MCF 10A (cell line): ENCODE results near the gene GRWD1. TPM values are rescaled to one million over a fixed set of nuclear protein-coding genes. Genes with fewer than 3 reads are reported as not detected.
A peak's percentile ranks its signal among the peaks of the same experiment; 100 is the strongest.

Experiments used
- BruUV-seq: library from RNA; stranded (reverse); fragments of 400-500 nt; replicated peaks from 2 replicates; lab custom pipeline; 2021; lab: Mats Ljungman, UMichigan
- CTCF ChIA-PET: fragments of 300-600 bp; sonication (Branson Sonifier 250); formaldehyde crosslinking; extraction: SDS; loops from one replicate; lab custom pipeline; 2021; ENCODE audit warnings: antibody characterized with exemption, inconsistent platforms; lab: Yijun Ruan, JAX
- POLR2A ChIA-PET: fragments of 300-600, 350-650 bp; sonication (Branson Sonifier 250); formaldehyde crosslinking; extraction: SDS; loops from one replicate; lab custom pipeline; 2020; ENCODE audit warnings: antibody characterized with exemption, inconsistent platforms; lab: Yijun Ruan, JAX
- DNase-seq: peaks from one replicate; pipeline ENCODE4 v3.0.0-alpha.2; 2018; ENCODE audit not compliant: unreplicated experiment
- H3K27ac Mint-ChIP-seq: one replicate; pipeline ENCODE4 v1.8.0; 2022; ENCODE audit warnings: mild to moderate bottlenecking, low read depth, mixed read lengths; ENCODE audit not compliant: unreplicated experiment
- H3K27me3 Mint-ChIP-seq: one replicate; pipeline ENCODE4 v1.8.0; 2022; ENCODE audit warnings: mixed read lengths; ENCODE audit not compliant: insufficient read depth, unreplicated experiment
- H3K36me3 Mint-ChIP-seq: one replicate; pipeline ENCODE4 v1.8.0; 2022; ENCODE audit warnings: mild to moderate bottlenecking, moderate library complexity, mixed read lengths; ENCODE audit not compliant: insufficient read depth, unreplicated experiment
- H3K4me1 Mint-ChIP-seq: one replicate; pipeline ENCODE4 v1.8.0; 2022; ENCODE audit warnings: mixed read lengths; ENCODE audit not compliant: insufficient read depth, unreplicated experiment
- H3K4me3 Mint-ChIP-seq: one replicate; pipeline ENCODE4 v1.8.0; 2022; ENCODE audit warnings: mild to moderate bottlenecking, moderate library complexity, mixed read lengths; ENCODE audit not compliant: unreplicated experiment
- H3K9me3 Mint-ChIP-seq: one replicate; pipeline ENCODE4 v1.8.0; 2022; ENCODE audit warnings: mixed read lengths; ENCODE audit not compliant: unreplicated experiment
- intact Hi-C: fragments of 100-400 bp; cut with micrococcal nuclease; formaldehyde crosslinking; loops from 2 replicates; pipeline ENCODE4 v1.14.1; 2022
- total RNA-seq: library from RNA; stranded (reverse); gene quantifications from 2 replicates; pipeline ENCODE4 v1.2.3, GENCODE V29; 2022
- TF ChIP-seq, protein P1 (sequence below): fragments of 200-600 bp; IDR thresholded peaks from one replicate; pipeline ENCODE4 v1.8.0; 2022; ENCODE audit warnings: antibody characterized with exemption, mild to moderate bottlenecking; ENCODE audit not compliant: unreplicated experiment

Gene GRWD1
- total RNA-seq, 1 experiment from 2014 or later = 55.8 TPM

DNA sequence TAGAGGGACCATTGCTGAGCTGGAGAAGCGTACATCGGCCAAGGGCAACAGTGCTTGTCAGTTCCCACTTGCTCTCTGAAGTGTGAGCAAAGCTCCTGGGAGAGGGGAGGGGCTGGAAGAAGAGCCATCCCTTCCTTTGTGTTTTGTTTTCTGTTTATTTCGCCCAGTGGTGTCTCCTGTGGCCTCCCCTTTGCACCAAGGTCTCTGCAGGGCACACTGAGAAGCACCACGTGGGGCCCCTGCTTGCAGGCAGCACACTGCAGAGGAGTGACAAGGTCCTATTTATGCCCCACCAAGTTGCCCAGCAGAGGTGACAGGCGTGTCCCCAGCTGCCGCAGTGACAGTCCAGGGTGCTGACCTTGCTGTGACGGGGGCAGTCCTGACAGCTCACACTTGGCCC is 28.4 kb upstream of the GRWD1 start:
- no peaks in the 10 kb centered on the region for H3K36me3 Mint-ChIP-seq
- no peak overlapping the region for H3K27ac Mint-ChIP-seq
- TF ChIP-seq, protein P1, sequence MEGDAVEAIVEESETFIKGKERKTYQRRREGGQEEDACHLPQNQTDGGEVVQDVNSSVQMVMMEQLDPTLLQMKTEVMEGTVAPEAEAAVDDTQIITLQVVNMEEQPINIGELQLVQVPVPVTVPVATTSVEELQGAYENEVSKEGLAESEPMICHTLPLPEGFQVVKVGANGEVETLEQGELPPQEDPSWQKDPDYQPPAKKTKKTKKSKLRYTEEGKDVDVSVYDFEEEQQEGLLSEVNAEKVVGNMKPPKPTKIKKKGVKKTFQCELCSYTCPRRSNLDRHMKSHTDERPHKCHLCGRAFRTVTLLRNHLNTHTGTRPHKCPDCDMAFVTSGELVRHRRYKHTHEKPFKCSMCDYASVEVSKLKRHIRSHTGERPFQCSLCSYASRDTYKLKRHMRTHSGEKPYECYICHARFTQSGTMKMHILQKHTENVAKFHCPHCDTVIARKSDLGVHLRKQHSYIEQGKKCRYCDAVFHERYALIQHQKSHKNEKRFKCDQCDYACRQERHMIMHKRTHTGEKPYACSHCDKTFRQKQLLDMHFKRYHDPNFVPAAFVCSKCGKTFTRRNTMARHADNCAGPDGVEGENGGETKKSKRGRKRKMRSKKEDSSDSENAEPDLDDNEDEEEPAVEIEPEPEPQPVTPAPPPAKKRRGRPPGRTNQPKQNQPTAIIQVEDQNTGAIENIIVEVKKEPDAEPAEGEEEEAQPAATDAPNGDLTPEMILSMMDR = no peak
- no peaks in the 10 kb centered on the region for H3K27me3 Mint-ChIP-seq
- BruUV-seq = no TSS peak
- ChIA-PET CTCF (no interaction called here), POLR2A (interaction anchor here (0.5 to 1.0 kb wide), 2 partner anchors 16 to 26 kb away, joined by 3 read pairs; partner anchors contain the start of gene KDELR1)
- peaks cover 12% of the 10 kb centered on the region for H3K4me1 Mint-ChIP-seq
- H3K9me3 Mint-ChIP-seq = no peaks in the 10 kb centered on the region
- intact Hi-C loops = no loop called here
- DNase-seq = no peak
- no peak overlapping the region for H3K4me3 Mint-ChIP-seq

DNA sequence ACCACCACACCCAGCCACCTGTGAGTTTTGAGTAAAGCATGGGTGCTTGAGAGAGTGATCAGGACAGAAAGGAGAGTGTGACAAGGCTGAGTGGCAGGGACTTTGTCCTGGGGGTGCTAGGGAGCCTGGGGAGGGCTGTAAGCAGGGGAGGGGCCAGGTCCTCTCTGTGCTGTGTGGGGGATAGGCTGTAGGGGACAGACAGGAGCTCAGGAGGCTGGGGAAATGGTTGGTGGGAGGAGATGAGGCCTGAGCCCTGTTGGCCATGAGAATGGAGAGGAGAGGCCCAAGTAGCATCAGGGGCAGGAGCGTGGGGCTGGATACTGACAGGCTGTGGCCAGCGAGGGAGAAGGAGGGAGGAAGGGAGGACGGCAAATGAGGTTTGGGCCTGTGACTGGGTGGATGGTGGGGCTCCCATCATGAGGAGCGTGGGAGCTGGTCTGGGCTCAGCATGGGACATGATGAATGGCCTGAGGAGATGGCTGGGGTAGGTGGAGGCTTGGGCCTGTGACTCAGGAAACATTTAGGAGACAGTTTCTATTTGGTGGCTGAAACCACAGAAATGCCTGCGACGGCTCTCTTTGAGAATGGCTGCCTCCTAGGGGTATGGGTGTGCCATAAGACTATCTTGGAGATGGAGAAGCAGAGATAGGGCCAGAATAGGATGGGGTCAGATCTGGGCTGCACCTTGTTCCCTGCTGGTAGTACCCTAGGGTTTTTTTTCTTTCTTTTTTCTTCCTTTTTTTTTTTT is 27.3 kb upstream of the GRWD1 start:
- BruUV-seq = no TSS peak
- CTCF ChIA-PET = interaction anchor here (0.6 to 0.7 kb wide), 2 partner anchors 579 to 703 kb away, joined by 3 read pairs; no protein-coding TSS in a partner anchor

DNA sequence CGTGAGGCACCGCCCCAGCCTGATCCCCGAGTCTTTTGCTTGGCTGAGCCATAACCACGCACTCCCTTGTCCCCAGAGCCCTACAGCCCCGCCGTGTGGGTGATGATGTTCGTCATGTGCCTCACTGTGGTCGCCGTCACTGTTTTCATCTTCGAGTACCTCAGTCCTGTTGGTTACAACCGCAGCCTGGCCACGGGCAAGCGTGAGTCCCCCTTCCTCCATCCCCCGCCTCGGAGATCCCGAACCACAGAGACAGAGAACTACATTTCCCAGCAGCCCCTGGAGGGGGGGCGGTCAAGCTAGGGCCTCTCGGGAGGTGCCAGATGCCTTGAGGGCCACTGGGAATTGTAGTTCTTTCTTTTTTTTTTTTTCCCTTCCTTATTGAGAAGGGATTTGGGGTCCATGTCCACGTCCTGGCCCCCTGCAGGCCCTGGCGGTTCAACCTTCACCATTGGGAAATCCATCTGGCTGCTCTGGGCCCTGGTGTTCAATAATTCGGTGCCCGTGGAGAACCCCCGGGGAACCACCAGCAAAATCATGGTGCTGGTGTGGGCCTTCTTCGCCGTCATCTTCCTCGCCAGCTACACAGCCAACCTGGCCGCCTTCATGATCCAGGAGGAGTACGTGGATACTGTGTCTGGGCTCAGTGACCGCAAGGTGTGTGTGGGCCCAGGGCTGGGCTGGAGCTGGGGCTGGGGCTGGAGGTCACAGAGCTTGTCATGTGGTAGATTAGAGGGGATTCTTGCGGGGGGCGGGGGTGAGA is 26.4 kb upstream of the GRWD1 start:
- TF ChIP-seq, protein P1 = no peak
- ChIA-PET POLR2A (interaction anchor here (0.6 kb wide), 2 partner anchors 24 to 26 kb away, joined by 3 read pairs; no protein-coding TSS in a partner anchor), CTCF (interaction anchor here (0.7 kb wide), 1 partner anchor 578 kb away, joined by 3 read pairs; no protein-coding TSS in a partner anchor)
- no peak overlapping the region for H3K4me3 Mint-ChIP-seq
- DNase-seq = no peak
- no TSS peak for BruUV-seq
- H3K27me3 Mint-ChIP-seq = no peaks in the 10 kb centered on the region
- H3K27ac Mint-ChIP-seq = no peak overlapping the region
- no peaks in the 10 kb centered on the region for H3K9me3 Mint-ChIP-seq
- intact Hi-C loops = no loop called here
- no peaks in the 10 kb centered on the region for H3K36me3 Mint-ChIP-seq
- peaks cover 20% of the 10 kb centered on the region for H3K4me1 Mint-ChIP-seq

More for the DNA sequence above, 27.3 kb upstream of the GRWD1 start:
- Mint-ChIP-seq H3K27me3 (no peaks in the 10 kb centered on the region), H3K4me3 (no peak overlapping the region), H3K36me3 (no peaks in the 10 kb centered on the region), H3K9me3 (no peaks in the 10 kb centered on the region), H3K27ac (no peak overlapping the region), H3K4me1 (peaks cover 17% of the 10 kb centered on the region)
- peak; percentile 39 for DNase-seq
- TF ChIP-seq, protein P1 = no peak
- intact Hi-C loops = no loop called here
- POLR2A ChIA-PET = no interaction called here

DNA sequence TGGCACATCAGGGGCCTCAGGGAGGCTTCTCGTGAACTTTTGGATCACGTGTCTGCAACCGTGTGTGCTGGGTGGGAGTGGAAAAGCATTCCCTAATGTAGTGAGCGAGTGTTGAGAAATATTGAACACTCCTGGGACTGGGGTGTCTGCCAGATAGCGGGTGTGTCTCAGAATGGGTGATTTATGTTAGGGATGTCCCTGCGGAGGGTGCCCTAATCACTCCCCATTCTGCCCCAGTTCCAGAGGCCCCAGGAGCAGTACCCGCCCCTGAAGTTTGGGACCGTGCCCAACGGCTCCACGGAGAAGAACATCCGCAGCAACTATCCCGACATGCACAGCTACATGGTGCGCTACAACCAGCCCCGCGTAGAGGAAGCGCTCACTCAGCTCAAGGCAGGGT is 24.2 kb upstream of the GRWD1 start:
- ChIA-PET CTCF (interaction anchor here (0.6 kb wide), 1 partner anchor 1031 kb away, joined by 3 read pairs; no protein-coding TSS in a partner anchor), POLR2A (interaction anchor here (1.1 to 1.4 kb wide), 2 partner anchors 9 to 24 kb away, joined by 3 to 4 read pairs; no protein-coding TSS in a partner anchor)
- Mint-ChIP-seq H3K27me3 (no peaks in the 10 kb centered on the region), H3K27ac (no peak overlapping the region), H3K36me3 (no peaks in the 10 kb centered on the region), H3K4me1 (peaks cover 28% of the 10 kb centered on the region), H3K9me3 (no peaks in the 10 kb centered on the region), H3K4me3 (no peak overlapping the region)
- no peak for DNase-seq
- intact Hi-C loops = no loop called here
- BruUV-seq = no TSS peak
- TF ChIP-seq, protein P1 = no peak
